NCI-H524 treated with DMSO at 0.1 percent for 48 hours (cell line): ENCODE measurements around the gene LINGO3.
"Not testable (repeated sequence)": the region's sequence is repeated elsewhere in the genome, so short reads cannot be mapped to it uniquely, and the experiment has no call there.

Experiments
- DNase-seq: peaks from one replicate; lab custom pipeline; 2025; lab: John Stamatoyannopoulos, UW

The LINGO3 gene

GRCh38 chr19:2308114-2308556, at the start of gene LINGO3:
Gene LINGO3, minus strand, starts transcription at chr19:2308154. Its CDS starts 16,378 bp downstream, at chr19:2291776.
- DNase-seq: no peak

- DNase-seq: no peak
Measured at GRCh38 chr19:2356036-2356646, 48.2 kb upstream of the LINGO3 start.

GRCh38 chr19:2355168-2356035, 47.4 kb upstream of the LINGO3 start:
- no peak for DNase-seq

GRCh38 chr19:2354670-2355069, 46.7 kb upstream of the LINGO3 start:
- no peak for DNase-seq

- DNase-seq: no peak
Measured at GRCh38 chr19:2353887-2354592, 46.1 kb upstream of the LINGO3 start.

- DNase-seq: no peak
Measured at GRCh38 chr19:2353159-2353886, 45.4 kb upstream of the LINGO3 start.

GRCh38 chr19:2352121-2352520, 44.2 kb upstream of the LINGO3 start:
- DNase-seq: no peak

- DNase-seq: no peak
Measured at GRCh38 chr19:2351591-2351990, 43.6 kb upstream of the LINGO3 start.

- DNase-seq: no peak
Measured at GRCh38 chr19:2350656-2351055, 42.7 kb upstream of the LINGO3 start.

- not testable (repeated sequence) for DNase-seq
Measured at GRCh38 chr19:2349818-2350217, 41.9 kb upstream of the LINGO3 start.

GRCh38 chr19:2345794-2346663, 38.1 kb upstream of the LINGO3 start:
- DNase-seq: no peak

GRCh38 chr19:2345076-2345475, 37.1 kb upstream of the LINGO3 start:
- no peak for DNase-seq

- DNase-seq: no peak
Measured at GRCh38 chr19:2344381-2344870, 36.5 kb upstream of the LINGO3 start.

- no peak for DNase-seq
Measured at GRCh38 chr19:2343289-2343982, 35.5 kb upstream of the LINGO3 start.

GRCh38 chr19:2342656-2343288, 34.8 kb upstream of the LINGO3 start:
- DNase-seq: no peak

- no peak for DNase-seq
Measured at GRCh38 chr19:2341982-2342381, 34.0 kb upstream of the LINGO3 start.

GRCh38 chr19:2341244-2341751, 33.3 kb upstream of the LINGO3 start:
- DNase-seq: no peak

- DNase-seq: no peak
Measured at GRCh38 chr19:2340496-2341243, 32.7 kb upstream of the LINGO3 start.
